Upper lobe of left lung (tissue), 4 donors: ENCODE data around the gene CAV3.

ENCODE experiments used
- CTCF ChIP-seq, 6 experiments: fragments of 450-650 bp in 4 of 6; fragments of 200-600 bp in 2 of 6; sonication (generic) in 2 of 6; IDR thresholded peaks; one replicate each; pipeline ENCODE4 v1.5.1; 2016 to 2019; ENCODE audit warnings: antibody characterized with exemption in 6 of 6
- POLR2A ChIP-seq, 4 donors: fragments of 450-650 bp; IDR thresholded peaks; one replicate each; pipeline ENCODE4 v1.5.1; 2016 to 2017; ENCODE audit warnings: antibody characterized with exemption in 4 of 4, mild to moderate bottlenecking in 2 of 4
- POLR2AphosphoS5 ChIP-seq, 2 donors: sonication (generic); formaldehyde crosslinking; IDR thresholded peaks; one replicate each; pipeline ENCODE4 v1.5.1; 2017; ENCODE audit warnings: antibody characterized with exemption in 2 of 2

- TF ChIP-seq CTCF (IDR thresholded peaks at IDR 0.05) (no peak), POLR2A (IDR thresholded peaks at IDR 0.05) (no peak), POLR2AphosphoS5 (IDR thresholded peaks at IDR 0.05) (no peak)
Measured at GRCh38 chr3:8765528-8765927, 31.9 kb downstream of the CAV3 start.
